RWPE1 (cell line): ENCODE results near the gene P2RY2.

Experiments
- CTCF ChIA-PET: fragments of 350-600 bp; sonication (Branson Sonifier 250); formaldehyde crosslinking; extraction: SDS; loops from one replicate; lab custom pipeline; 2021; lab: Yijun Ruan, JAX
- POLR2A ChIA-PET: fragments of 400-600 bp; formaldehyde crosslinking; extraction: SDS; loops from one replicate; lab custom pipeline; 2020; ENCODE audit warnings: antibody characterized with exemption; ENCODE audit not compliant: low non-redundant PET; lab: Yijun Ruan, JAX
- DNase-seq: peaks from one replicate; pipeline ENCODE4 v3.0.0; 2012; ENCODE audit warnings: low spot score
- H3K27ac ChIP-seq: fragments of 450-650 bp; 2 replicates; pipeline ENCODE4 v1.5.1; 2017
- TF ChIP-seq, protein P1 (sequence below): fragments of 450-650 bp; conservative IDR thresholded peaks from 2 replicates; pipeline ENCODE4 v1.5.1; 2017; ENCODE audit warnings: low read depth, mild to moderate bottlenecking

P2RY2 gene

DNA sequence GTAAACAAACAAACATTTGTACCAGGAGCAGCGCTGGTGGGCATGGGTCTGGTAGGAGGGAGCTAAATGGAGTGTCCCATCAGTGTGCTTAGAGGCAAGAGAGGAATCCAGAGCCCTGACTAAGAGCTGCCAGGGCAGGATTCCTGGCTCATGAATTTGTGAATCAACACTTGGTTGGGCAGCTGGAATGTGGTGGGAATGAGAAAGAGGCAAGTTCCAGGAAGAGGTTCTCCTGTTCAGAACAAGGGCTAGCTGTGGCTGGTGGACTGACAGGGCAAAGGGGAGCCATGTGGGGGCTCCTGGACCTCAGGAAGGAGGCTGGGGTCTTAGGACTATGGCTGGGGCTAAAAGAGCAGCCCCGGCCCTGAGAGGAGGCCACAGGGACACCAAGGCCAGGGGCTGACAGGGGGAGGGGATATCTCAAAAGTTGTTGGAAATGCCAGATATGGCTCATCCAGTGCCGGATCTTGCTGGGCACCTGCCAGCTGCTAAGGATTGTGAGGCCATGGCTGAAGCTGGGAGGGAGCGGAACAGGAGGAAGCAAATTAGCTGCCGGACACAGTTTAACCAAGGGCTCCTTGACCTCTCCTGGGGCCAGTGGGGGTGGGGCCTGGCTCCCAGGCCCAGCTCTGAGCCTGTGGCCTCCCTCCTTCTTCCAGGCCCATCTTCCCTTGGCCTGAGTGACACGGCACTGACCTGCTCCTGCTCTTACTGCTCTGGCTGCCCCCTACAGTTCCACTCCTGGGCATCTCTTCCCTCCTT, 39.4 kb downstream of the P2RY2 start:
- H3K27ac ChIP-seq = peak overlapping the region; percentile 53
- TF ChIP-seq, protein P1, sequence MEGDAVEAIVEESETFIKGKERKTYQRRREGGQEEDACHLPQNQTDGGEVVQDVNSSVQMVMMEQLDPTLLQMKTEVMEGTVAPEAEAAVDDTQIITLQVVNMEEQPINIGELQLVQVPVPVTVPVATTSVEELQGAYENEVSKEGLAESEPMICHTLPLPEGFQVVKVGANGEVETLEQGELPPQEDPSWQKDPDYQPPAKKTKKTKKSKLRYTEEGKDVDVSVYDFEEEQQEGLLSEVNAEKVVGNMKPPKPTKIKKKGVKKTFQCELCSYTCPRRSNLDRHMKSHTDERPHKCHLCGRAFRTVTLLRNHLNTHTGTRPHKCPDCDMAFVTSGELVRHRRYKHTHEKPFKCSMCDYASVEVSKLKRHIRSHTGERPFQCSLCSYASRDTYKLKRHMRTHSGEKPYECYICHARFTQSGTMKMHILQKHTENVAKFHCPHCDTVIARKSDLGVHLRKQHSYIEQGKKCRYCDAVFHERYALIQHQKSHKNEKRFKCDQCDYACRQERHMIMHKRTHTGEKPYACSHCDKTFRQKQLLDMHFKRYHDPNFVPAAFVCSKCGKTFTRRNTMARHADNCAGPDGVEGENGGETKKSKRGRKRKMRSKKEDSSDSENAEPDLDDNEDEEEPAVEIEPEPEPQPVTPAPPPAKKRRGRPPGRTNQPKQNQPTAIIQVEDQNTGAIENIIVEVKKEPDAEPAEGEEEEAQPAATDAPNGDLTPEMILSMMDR = no peak
- POLR2A ChIA-PET = no interaction called here
- CTCF ChIA-PET = interaction anchor here (1.0 to 1.6 kb wide), 2 partner anchors 21 to 32 kb away, joined by 3 read pairs; no protein-coding TSS in a partner anchor
- peak; percentile 50 for DNase-seq

DNA sequence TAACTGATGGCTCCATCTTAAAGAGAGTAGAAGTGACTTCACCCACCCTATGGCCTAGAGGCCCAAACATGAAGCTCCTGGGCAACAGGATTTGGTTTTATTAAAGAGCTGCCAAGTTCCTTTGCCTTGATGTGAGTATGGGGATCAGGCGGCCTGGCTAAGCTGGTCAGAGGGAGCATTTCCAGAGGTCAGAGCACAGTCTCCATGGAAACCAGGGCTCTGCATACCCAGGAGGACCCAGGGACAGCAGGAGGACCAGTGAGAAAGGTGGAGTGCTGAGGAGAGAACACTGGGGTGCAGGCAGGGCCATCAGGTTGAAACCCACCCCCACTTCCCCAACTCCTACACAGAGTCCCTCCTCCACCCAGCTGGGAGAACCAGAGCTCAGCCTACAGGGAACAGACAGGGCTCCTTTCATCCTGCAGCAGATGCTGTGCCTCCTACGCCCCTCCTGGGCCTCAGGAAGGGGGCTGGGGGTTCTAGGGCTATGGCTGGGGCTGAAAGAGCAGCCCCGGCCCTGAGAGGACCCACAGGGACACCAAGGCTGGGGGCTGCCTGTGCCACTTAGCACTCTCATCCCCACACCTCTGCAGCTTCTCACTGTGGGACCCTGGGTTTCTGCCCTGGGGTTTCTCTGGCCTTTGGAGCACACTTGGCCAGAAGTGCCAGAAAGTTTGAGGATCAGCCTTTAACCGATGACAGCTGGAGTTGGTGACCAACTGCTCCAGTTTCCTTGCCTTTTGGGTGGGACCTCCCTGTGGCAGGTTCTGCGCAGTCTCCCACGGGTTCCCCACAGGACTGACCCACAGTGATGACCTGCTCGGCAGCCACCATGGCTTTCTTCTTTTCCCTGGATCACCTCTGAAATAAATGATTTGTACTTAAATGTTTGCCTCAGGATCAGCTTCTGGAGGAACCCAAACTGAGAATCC, 40.3 kb downstream of the P2RY2 start:
- ChIA-PET CTCF (interaction anchor here (1.6 kb wide), 1 partner anchor 22 kb away, joined by 3 read pairs; no protein-coding TSS in a partner anchor), POLR2A (no interaction called here)
- H3K27ac ChIP-seq = no peak overlapping the region
- no peak for DNase-seq
- TF ChIP-seq, protein P1 = no peak

DNA sequence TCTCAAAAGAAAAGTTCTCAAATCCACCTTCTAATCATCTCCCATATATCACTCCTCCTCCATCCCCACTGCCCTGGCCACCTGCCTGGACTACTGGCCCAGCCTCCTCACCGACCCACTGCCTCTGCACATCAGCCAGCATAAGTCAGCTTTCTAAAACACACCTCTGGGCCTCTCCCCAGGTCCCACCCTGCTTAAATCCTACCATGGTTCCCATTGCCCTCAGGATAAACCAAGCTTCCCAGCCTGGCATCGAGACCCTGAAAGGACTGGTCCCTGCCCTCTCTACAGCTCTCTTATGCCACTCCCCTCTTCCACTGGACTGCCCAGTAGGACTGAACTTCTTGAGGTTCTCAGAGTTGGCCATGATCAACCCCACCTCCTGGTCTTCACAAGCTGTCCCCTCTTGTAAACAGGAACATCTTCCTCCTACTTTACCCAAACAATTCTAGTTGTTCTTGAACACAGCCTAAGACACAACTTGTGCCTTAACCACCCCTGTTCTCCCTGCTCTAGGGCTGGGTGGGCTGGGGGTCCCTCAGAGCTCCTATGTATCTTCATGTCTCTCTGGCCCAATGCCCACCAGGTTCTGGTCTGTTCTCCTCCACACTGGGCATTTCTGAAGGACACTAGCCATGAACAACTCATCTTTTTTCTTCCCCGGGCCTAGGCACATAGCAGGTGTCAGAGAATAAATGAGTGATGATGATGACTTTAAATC, 41.5 kb downstream of the P2RY2 start:
- no peak overlapping the region for H3K27ac ChIP-seq
- CTCF ChIA-PET = no interaction called here
- POLR2A ChIA-PET = no interaction called here
- no peak for DNase-seq
- TF ChIP-seq, protein P1 = no peak

DNA sequence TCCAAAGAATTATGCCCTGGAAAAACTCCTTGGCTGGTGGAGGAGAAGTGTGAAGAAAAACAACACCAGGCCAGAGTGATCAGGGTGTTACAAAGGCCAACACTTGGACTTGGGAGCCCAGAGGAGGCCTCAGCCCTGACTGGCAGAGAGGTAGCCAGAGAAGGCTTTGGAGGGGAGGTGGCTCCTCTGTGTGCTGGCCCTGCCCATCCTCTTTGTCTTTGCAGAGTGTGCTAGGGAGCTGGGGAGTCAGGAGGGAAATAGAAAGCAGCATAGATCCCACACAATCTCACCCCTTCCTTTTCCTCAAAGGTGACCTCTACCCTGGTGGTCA, 42.0 kb downstream of the P2RY2 start:
- POLR2A ChIA-PET = no interaction called here
- CTCF ChIA-PET = no interaction called here
- no peak overlapping the region for H3K27ac ChIP-seq
- DNase-seq = no peak
- TF ChIP-seq, protein P1 = no peak

DNA sequence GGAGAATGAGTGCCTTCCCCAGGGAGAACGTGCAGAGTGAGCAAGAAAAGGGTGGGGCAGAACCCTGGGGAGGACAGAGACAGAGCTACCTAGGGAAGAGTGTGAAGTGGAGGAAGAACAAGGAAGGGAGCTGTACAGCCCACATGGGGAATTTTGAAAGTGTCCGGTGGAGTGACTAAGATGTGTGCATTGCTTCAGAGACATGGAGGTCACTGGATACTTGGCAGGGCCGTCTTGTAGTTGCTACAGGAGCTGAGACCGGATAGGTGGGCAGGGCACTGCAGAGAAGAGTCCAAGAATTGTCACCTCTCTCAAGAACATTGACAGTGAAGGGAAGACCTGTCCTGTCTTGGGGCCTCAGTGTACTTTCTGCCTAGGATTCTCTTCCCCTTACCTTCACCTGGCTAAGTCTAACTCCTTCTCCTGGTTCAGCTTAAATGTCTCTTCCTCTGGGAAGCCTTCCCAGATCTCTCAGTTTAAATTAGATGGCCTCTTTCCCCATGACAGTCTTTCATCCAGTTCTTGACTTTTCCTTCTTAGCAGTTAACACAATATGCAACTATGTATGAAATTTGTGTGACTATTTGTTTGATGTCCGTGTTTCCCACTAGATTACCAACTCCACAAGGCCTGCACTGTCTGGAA, 44.9 kb downstream of the P2RY2 start:
- TF ChIP-seq, protein P1 = no peak
- POLR2A ChIA-PET = no interaction called here
- CTCF ChIA-PET = interaction anchor here (0.6 to 0.8 kb wide), 3 partner anchors 10 to 68 kb away, joined by 4 read pairs; no protein-coding TSS in a partner anchor
- no peak overlapping the region for H3K27ac ChIP-seq
- DNase-seq = no peak
